ENCODE measurements around the gene FBL. TPM values are rescaled to one million over a fixed set of nuclear protein-coding genes. Genes with fewer than 3 reads are reported as not detected.

Gene FBL
- total and polyA plus RNA-seq, 2 of the 13 experiments (the other 11 are each of a cell fraction or from before 2014, with no cell fraction given) = 153 to 468 TPM

GRCh38 chr19:39845933-39846677 is at the start of gene FBL (continued):
- TF ChIP-seq ZNF337 (CRISPR knock-in tag; IDR thresholded peaks at IDR 0.05; ENCODE audit: borderline replicate concordance, low read depth) (no peak), XRCC5 (optimal IDR thresholded peaks at IDR 0.05; ENCODE audit: low read length) (no peak), ZSCAN5A (CRISPR knock-in tag; IDR thresholded peaks at IDR 0.05; ENCODE audit: borderline replicate concordance) (no peak), IRF2 (CRISPR knock-in tag; IDR thresholded peaks at IDR 0.05) (peak; percentile 60), SMAD9 (CRISPR knock-in tag; IDR thresholded peaks at IDR 0.05) (no peak), ZNF773 (CRISPR knock-in tag; IDR thresholded peaks at IDR 0.05; ENCODE audit: borderline replicate concordance) (peak; percentile 86), FOXO1 (CRISPR knock-in tag; IDR thresholded peaks at IDR 0.05) (no peak), CEBPZ (IDR thresholded peaks at IDR 0.05; ENCODE audit: low read length) (no peak), ZGPAT (CRISPR knock-in tag; IDR thresholded peaks at IDR 0.05) (peak; percentile 60), ZNF234 (CRISPR knock-in tag; conservative IDR thresholded peaks at IDR 0.05) (0 out of 2 replicates have a peak, but pooled peaks have one; percentile 32), ZNF782 (CRISPR knock-in tag; IDR thresholded peaks at IDR 0.05; ENCODE audit: borderline replicate concordance) (no peak), ZNF281 (CRISPR knock-in tag; IDR thresholded peaks at IDR 0.05; ENCODE audit: borderline replicate concordance) (no peak), PRDM15 (CRISPR knock-in tag; IDR thresholded peaks at IDR 0.05) (peak; percentile 79)
